Common myeloid progenitor, CD34-positive (primary cell): ENCODE measurements around the gene DNMT3A.

ENCODE experiments used
- CTCF ChIA-PET: fragments of 350-600 bp; sonication (Branson Sonifier 250); formaldehyde crosslinking; loops from one replicate; lab custom pipeline; 2021; ENCODE audit warnings: antibody characterized with exemption; lab: Charles Lee
- POLR2A ChIA-PET: fragments of 350-600 bp; sonication (Branson Sonifier 250); formaldehyde crosslinking; loops from one replicate; lab custom pipeline; 2021; ENCODE audit warnings: antibody characterized with exemption; lab: Charles Lee
- DNase-seq, 3 donors: peaks; one replicate each; pipeline versions ENCODE4 v3.0.0 to v3.0.0-alpha.2; 2013
- H3K27ac ChIP-seq, 2 experiments: 1 replicate in 1 of 2; 2 replicates in 1 of 2; pipeline ENCODE4 v1.7.0; 2013; ENCODE audit warnings: inconsistent platforms in 2 of 2, low read length in 2 of 2, mild to moderate bottlenecking in 2 of 2, low read depth in 1 of 2, moderate library complexity in 1 of 2; ENCODE audit not compliant: severe bottlenecking in 2 of 2, insufficient read depth in 1 of 2, poor library complexity in 1 of 2
- H3K27me3 ChIP-seq, 5 experiments: replicated peaks in 2 of 5; 1 replicate in 3 of 5; 2 replicates in 2 of 5; pipeline versions ENCODE4 v1.6.1 to v1.7.0; 2013; ENCODE audit warnings: low read length in 4 of 5, mild to moderate bottlenecking in 2 of 5, moderate library complexity in 2 of 5, inconsistent platforms in 1 of 5; ENCODE audit not compliant: insufficient read depth in 5 of 5, control insufficient read depth in 4 of 5
- H3K36me3 ChIP-seq, 4 experiments: 1 replicate in 2 of 4; 2 replicates in 2 of 4; pipeline versions ENCODE4 v1.6.1 to v1.7.0; 2013; ENCODE audit warnings: low read length in 3 of 4, control low read depth in 1 of 4, mild to moderate bottlenecking in 1 of 4; ENCODE audit not compliant: control insufficient read depth in 4 of 4, insufficient read depth in 4 of 4
- H3K4me1 ChIP-seq, 4 experiments: 1 replicate in 3 of 4; 2 replicates in 1 of 4; pipeline versions ENCODE4 v1.6.1 to v1.7.1; 2013; ENCODE audit warnings: low read length in 3 of 4, mild to moderate bottlenecking in 3 of 4, control low read depth in 1 of 4, inconsistent platforms in 1 of 4, moderate library complexity in 1 of 4; ENCODE audit not compliant: control insufficient read depth in 4 of 4, insufficient read depth in 4 of 4; ENCODE audit errors: control extremely low read depth in 1 of 4
- H3K4me3 ChIP-seq, 7 experiments: 1 replicate in 4 of 7; 2 replicates in 3 of 7; pipeline versions ENCODE4 v1.5.1 to v1.7.0; 2013; ENCODE audit warnings: mild to moderate bottlenecking in 7 of 7, low read length in 6 of 7, moderate library complexity in 6 of 7, inconsistent platforms in 2 of 7, low read depth in 2 of 7, control low read depth in 1 of 7; ENCODE audit not compliant: insufficient read depth in 4 of 7, control insufficient read depth in 1 of 7; ENCODE audit errors: extremely low read depth in 1 of 7
- H3K9me3 ChIP-seq, 5 experiments: 1 replicate in 4 of 5; 2 replicates in 1 of 5; pipeline versions ENCODE4 v1.6.1 to v1.7.1; 2013; ENCODE audit warnings: low read length in 4 of 5, mild to moderate bottlenecking in 2 of 5, inconsistent platforms in 1 of 5, low read depth in 1 of 5, moderate library complexity in 1 of 5; ENCODE audit not compliant: control insufficient read depth in 4 of 5, insufficient read depth in 2 of 5; ENCODE audit errors: control extremely low read depth in 1 of 5
- WGBS: methylation state at CpG from one replicate; pipeline ENCODE4 v1.1.5; 2013; ENCODE audit not compliant: insufficient coverage; 5-methylcytosine and 5-hydroxymethylcytosine counted together

The DNMT3A gene

DNA sequence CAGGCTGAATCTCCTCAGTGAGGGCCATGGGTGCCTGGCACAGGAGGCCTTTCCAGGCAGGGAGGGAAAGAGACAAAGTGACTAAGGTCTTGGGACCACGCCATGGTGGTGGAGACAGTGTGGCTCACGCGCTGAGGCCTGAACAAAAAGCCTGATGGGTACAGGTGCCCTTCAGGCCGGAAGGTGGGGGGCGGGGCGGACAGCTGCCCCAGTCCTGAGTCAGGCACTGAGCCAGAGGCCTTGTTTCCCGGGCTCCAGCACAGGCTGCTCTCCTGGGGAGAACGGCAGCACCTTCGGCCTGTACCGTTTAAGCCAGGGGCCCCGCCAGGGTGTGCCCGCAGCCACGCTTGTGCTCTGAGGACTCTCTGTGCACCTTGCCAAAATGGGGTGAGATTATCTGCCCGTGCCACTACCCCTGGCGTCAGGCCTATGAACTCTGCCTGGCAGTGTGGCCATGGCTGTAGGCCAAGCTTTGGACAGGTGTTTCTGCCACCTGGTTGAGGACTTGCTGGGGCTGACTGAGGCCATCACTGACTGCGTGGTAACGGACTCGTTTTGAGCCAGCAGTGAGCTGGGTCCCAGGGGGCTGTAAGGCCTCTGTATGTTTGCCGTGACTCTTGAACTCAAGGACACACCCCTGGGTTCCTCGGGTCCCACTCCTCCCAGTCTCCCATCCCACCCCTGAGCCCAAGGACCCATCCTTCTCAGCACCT is 31.7 kb upstream of the DNMT3A start:
- 94% methylated on average over 18 of the region's 20 CpGs for WGBS
- H3K36me3 ChIP-seq = no peaks in the 10 kb centered on the region
- CTCF ChIA-PET = interaction anchor here (2.8 to 4.9 kb wide), 3 partner anchors 8 to 193 kb away, joined by 14 to 20 read pairs (median 18); no protein-coding TSS in a partner anchor
- no peak for DNase-seq
- H3K27ac ChIP-seq = no peak overlapping the region
- peaks cover 0 to 28% (median 20%) of the 10 kb centered on the region in 4 experiments for H3K4me1 ChIP-seq
- H3K9me3 ChIP-seq = no peaks in the 10 kb centered on the region
- H3K27me3 ChIP-seq = no peaks in the 10 kb centered on the region
- no peak overlapping the region for H3K4me3 ChIP-seq
- POLR2A ChIA-PET = interaction anchor here (0.6 kb wide), 1 partner anchor 81 kb away, joined by 3 read pairs; no protein-coding TSS in a partner anchor

DNA sequence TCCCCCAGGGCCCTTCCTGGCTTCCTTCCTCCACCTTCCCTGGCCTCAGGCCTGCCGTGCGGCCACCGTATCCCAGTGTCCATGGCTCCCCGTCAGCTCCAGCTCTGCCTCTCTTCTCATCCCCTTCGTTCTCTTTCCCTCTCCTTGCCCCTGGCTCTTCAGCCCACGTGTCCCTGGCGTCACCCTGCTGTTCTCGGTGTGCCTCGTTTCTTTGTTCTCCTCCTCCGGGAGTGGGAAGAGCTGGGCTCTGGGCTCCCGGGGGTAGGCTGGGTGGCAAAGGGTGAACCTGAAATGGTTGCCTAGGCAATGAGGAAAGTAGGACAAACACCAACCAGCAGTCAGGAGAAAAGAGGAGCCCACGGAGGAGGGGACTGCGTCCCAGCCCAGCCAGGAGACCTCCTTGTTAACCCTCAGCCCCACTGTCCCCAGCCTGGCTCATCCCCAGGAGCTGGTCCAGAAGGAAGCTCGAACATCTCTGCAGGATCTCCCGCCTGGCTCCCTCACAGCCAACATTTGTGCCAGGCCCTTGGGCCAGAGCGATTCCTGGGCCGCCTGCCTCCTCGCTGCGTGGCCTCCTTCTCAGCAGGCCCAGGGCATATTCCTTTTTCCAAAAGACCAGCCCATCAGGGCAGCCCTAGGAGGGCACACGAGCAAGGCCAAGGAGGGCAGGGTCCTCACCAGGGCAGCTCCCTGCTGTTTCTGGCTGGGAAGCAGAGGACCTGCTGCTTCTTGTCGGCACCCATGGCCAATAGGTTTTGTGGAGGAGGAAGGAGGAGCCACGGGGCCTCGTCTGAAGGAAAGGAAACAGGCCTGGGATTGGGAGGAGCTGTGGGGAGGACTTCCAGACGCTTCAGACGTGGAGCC is 30.9 kb upstream of the DNMT3A start:
- 96% methylated on average over 19 of the region's 25 CpGs for WGBS
- H3K27me3 ChIP-seq = no peaks in the 10 kb centered on the region
- POLR2A ChIA-PET = no interaction called here
- no peaks in the 10 kb centered on the region for H3K36me3 ChIP-seq
- no peak for DNase-seq
- H3K9me3 ChIP-seq = no peaks in the 10 kb centered on the region
- H3K4me3 ChIP-seq = no peak overlapping the region
- H3K4me1 ChIP-seq = peaks cover 0 to 22% (median 14%) of the 10 kb centered on the region in 4 experiments
- CTCF ChIA-PET = interaction anchor here (1.2 to 2.8 kb wide), 2 partner anchors 10 kb away, joined by 4 to 14 read pairs; no protein-coding TSS in a partner anchor
- H3K27ac ChIP-seq = no peak overlapping the region

DNA sequence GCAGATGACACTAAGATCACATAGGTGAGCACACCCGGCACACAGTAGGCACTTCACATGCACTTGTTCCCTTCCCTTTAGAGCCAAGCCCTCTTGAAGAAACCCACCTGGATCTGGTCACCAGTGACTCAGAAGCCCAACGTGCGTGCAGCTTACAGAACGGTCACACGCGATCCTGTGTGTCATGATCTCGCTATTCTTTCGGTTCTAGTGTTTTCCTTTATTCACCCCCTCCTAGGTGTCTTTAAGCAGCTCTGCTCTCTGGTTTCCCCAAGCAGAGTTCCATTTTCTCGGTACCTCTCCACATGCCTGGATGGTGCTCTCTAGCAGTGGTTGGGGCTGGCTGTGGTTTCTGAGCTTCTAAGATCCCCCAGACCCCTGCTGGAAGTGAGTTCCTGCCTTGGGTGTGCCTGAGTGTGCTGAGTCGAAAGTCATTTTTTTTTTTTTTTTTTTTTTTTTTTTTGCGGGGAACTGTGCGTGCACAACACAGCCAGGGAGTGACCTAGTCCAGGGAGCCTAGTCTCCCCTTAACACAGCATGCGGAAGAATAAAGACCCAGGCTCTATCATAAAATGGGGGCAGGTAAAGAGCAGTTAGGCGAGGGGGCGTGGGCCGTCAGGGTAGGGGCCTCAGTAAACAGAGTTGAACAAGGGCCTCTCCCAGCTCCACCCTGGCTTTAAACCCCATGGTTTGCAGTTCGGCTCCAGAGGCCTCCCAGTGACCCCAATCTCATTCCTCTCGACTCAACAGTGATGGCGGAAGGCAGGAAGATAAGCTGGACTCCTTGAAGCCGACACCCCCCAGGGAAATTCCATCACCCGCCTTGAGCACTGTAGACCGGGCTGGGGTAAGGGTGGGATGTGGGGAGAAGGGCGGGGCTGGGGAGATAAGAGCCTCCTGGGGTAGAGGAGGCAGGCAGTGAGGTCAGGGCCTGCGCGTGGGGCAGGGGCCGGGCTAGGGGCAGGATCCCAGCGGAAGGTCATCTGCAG is 29.8 kb upstream of the DNMT3A start:
- Histone ChIP-seq H3K4me3 (no peak overlapping the region), H3K36me3 (no peaks in the 10 kb centered on the region), H3K9me3 (no peaks in the 10 kb centered on the region), H3K4me1 (peaks cover 0 to 12% (median 5%) of the 10 kb centered on the region in 4 experiments), H3K27ac (no peak overlapping the region), H3K27me3 (no peaks in the 10 kb centered on the region)
- ChIA-PET POLR2A (no interaction called here), CTCF (interaction anchor here (1.2 to 2.8 kb wide), 2 partner anchors 9 to 11 kb away, joined by 4 to 14 read pairs; no protein-coding TSS in a partner anchor)
- no peak for DNase-seq
- 98% methylated on average over 22 of the region's 27 CpGs for WGBS

DNA sequence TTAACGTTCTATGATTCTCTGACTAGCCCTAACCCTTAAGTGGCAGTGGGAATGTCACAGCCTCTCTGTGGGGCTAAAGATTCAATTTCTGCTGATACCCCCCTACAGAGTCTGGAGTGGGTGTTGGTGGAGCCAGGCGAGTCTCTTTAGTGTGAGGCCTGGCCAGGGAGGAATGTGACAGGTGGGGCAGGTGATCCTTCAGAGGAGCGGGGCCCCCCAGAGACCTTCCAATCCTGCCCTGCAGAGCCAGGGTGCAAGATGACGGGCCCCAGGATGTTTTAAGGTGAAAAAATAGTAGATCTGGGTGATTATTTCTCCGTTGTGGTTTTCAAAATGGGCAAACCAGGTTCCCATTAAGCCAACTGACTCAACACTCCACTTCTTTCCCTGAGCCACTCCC is 28.2 kb upstream of the DNMT3A start:
- H3K4me3 ChIP-seq = no peak overlapping the region
- H3K4me1 ChIP-seq = no peaks in the 10 kb centered on the region
- POLR2A ChIA-PET = no interaction called here
- H3K27ac ChIP-seq = no peak overlapping the region
- DNase-seq = no peak
- H3K9me3 ChIP-seq = no peaks in the 10 kb centered on the region
- no peaks in the 10 kb centered on the region for H3K27me3 ChIP-seq
- 81% methylated on average over 3 of the region's 5 CpGs for WGBS
- H3K36me3 ChIP-seq = no peaks in the 10 kb centered on the region
- CTCF ChIA-PET = no interaction called here

DNA sequence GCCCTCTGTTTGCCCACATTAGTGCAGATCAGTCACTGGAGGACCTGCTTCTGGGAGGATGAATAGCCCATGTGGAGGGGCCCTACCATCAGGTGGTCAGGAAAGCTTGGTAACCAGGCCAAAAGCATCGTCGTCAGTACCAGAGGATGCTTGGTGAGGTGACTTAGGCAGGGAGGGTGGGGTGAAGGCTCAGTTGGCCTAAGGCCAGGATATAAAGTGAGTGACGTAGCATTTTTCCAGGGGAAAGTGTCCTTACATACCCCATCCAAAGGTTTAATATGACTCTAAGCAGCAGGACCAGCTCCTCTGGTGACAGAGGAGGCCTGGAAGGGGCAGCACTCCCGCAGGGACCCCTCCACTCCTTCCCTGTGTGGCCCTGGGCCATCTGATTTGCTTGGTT is 27.7 kb upstream of the DNMT3A start:
- no peak for DNase-seq
- CTCF ChIA-PET = no interaction called here
- 60% methylated on average over 3 of the region's 4 CpGs for WGBS

DNA sequence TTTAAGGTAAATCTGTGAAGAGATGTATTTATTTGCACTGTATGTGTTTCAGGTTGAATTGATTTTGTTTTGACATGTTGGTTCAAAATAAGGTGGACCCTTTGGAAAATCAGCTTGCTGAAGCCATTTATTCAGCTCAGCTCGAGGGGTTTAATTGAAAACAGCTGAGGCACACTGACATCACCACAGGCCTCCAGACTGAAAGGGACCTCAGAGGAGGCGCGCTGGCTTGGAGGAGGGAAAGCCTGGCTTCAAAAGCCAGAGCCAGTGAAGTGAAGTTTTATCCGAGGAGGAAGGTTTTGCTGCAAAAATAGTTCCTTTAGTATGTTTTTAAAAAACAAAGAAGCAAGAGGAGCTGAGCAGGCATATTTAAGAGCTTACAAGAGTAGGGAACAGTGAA is 26.9 kb upstream of the DNMT3A start:
- WGBS = 92% methylated on average over 4 of the region's 4 CpGs
- ChIA-PET POLR2A (no interaction called here), CTCF (interaction anchor here (0.9 to 1.0 kb wide), 2 partner anchors 7 to 14 kb away, joined by 3 to 4 read pairs; no protein-coding TSS in a partner anchor)
- no peak overlapping the region for H3K27ac ChIP-seq
- H3K36me3 ChIP-seq = no peaks in the 10 kb centered on the region
- no peaks in the 10 kb centered on the region for H3K4me1 ChIP-seq
- no peak for DNase-seq
- no peaks in the 10 kb centered on the region for H3K27me3 ChIP-seq
- no peaks in the 10 kb centered on the region for H3K9me3 ChIP-seq
- H3K4me3 ChIP-seq = no peak overlapping the region

More for the DNA sequence above, 27.7 kb upstream of the DNMT3A start:
- Histone ChIP-seq H3K36me3 (no peaks in the 10 kb centered on the region), H3K4me3 (no peak overlapping the region), H3K4me1 (no peaks in the 10 kb centered on the region), H3K27me3 (no peaks in the 10 kb centered on the region), H3K9me3 (no peaks in the 10 kb centered on the region), H3K27ac (no peak overlapping the region)
- POLR2A ChIA-PET = no interaction called here
